Stomach (tissue), 4 donors: ENCODE data around the gene OXNAD1.

Source experiments
- CTCF ChIP-seq, 7 experiments: fragments of 450-650 bp in 4 of 7; fragments of 200-600 bp in 3 of 7; sonication (generic) in 3 of 7; IDR thresholded peaks; one replicate each; pipeline ENCODE4 v1.5.1; 2016 to 2019; ENCODE audit warnings: antibody characterized with exemption in 7 of 7, control low read depth in 2 of 7, mild to moderate bottlenecking in 1 of 7
- POLR2A ChIP-seq, 4 donors: fragments of 450-650 bp; IDR thresholded peaks; one replicate each; pipeline ENCODE4 v1.6.1; 2016; ENCODE audit warnings: antibody characterized with exemption in 4 of 4, control low read depth in 2 of 4, mild to moderate bottlenecking in 1 of 4, moderate library complexity in 1 of 4
- POLR2AphosphoS5 ChIP-seq, 3 donors: sonication (generic); formaldehyde crosslinking; IDR thresholded peaks; one replicate each; pipeline ENCODE4 v1.6.1; 2016; ENCODE audit warnings: antibody characterized with exemption in 3 of 3

- TF ChIP-seq CTCF (IDR thresholded peaks at IDR 0.05) (no peak), POLR2AphosphoS5 (IDR thresholded peaks at IDR 0.05) (no peak), POLR2A (IDR thresholded peaks at IDR 0.05) (no peak)
Observed at GRCh38 chr3:16336825-16337224, 71.8 kb downstream of the OXNAD1 start.
